ENCODE results near the gene SLC18B1.

DNA sequence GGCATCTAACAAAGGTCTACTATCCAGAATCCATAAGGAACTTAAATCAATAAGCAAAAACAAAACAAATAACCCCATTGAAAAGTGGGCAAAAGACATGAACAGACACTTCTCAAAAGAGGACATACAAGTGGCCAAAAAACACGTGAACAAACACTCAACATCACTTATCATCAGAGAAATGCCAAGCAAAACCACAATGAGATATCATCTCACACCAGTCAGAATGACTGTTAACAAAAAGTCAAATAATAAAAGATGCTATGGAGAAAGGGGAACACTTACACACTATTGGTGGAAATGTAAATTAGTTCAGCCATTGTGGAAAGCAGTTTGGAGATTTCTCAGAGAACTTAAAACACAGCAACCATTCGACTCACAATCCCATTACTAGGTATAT, 65.2 kb downstream of the SLC18B1 start:
- TF ChIP-seq CTCF (IDR thresholded peaks at IDR 0.05; ENCODE audit: borderline replicate concordance, extremely low read depth, low read length, poor library complexity, severe bottlenecking) (no peak), EZH2 (IDR thresholded peaks at IDR 0.05; ENCODE audit: borderline replicate concordance, low read depth, low read length, severe bottlenecking) (no peak)

Data from DND-41 (cell line).